CD4-positive, alpha-beta T cell (primary cell): Measurements from ENCODE around the gene GALNT14. TPM values are rescaled to one million over a fixed set of nuclear protein-coding genes. Genes with fewer than 3 reads are reported as not detected.

ENCODE experiments used
- ATAC-seq: fragments of 200-7000 bp; cut with Tn5 transposase; one replicate; pipeline ENCODE4 v1.10.0; 2022; ENCODE audit warnings: mild to moderate bottlenecking; ENCODE audit not compliant: poor library complexity
- CTCF ChIA-PET: fragments of 350-600 bp; sonication (Branson Sonifier 250); formaldehyde crosslinking; loops from one replicate; lab custom pipeline; 2021; ENCODE audit warnings: antibody characterized with exemption, inconsistent platforms; lab: Charles Lee
- POLR2A ChIA-PET: fragments of 350-600 bp; sonication (Branson Sonifier 250); formaldehyde crosslinking; loops from one replicate; lab custom pipeline; 2021; ENCODE audit warnings: antibody characterized with exemption, inconsistent platforms; lab: Charles Lee
- DNase-seq, 14 experiments: peaks; one replicate each; pipeline ENCODE4 v3.0.0-alpha.2; 2013 to 2020; ENCODE audit warnings: mixed read lengths in 2 of 14
- H3K27ac ChIP-seq, 2 donors: one replicate each; pipeline versions ENCODE4 v1.5.1 to v1.7.0; 2013; ENCODE audit warnings: low read length in 2 of 2, low read depth in 1 of 2, mild to moderate bottlenecking in 1 of 2
- H3K27me3 ChIP-seq, 2 experiments: 1 replicate in 1 of 2; 2 replicates in 1 of 2; pipeline versions ENCODE4 v1.6.1 to v1.7.0; 2013; ENCODE audit warnings: low read length in 2 of 2, control low read depth in 1 of 2, mild to moderate bottlenecking in 1 of 2, moderate library complexity in 1 of 2; ENCODE audit not compliant: insufficient read depth in 2 of 2, control insufficient read depth in 1 of 2
- H3K36me3 ChIP-seq: one replicate; pipeline ENCODE4 v1.6.1; 2013; ENCODE audit warnings: low read length, control low read depth; ENCODE audit not compliant: insufficient read depth
- H3K4me1 ChIP-seq: one replicate; pipeline ENCODE4 v1.6.1; 2013; ENCODE audit warnings: low read length, control low read depth; ENCODE audit not compliant: insufficient read depth
- H3K4me3 ChIP-seq: one replicate; pipeline ENCODE4 v1.5.1; 2013; ENCODE audit warnings: mild to moderate bottlenecking, low read length, moderate library complexity
- H3K9me3 ChIP-seq, 2 experiments: 1 replicate in 1 of 2; 2 replicates in 1 of 2; pipeline versions ENCODE4 v1.6.1 to v1.7.0; 2013; ENCODE audit warnings: low read length in 2 of 2, mild to moderate bottlenecking in 2 of 2, control low read depth in 1 of 2, moderate library complexity in 1 of 2; ENCODE audit not compliant: control insufficient read depth in 1 of 2, insufficient read depth in 1 of 2
- H3K27ac Mint-ChIP-seq: one replicate; pipeline ENCODE4 v1.8.0; 2020; ENCODE audit warnings: mixed read lengths
- H3K27me3 Mint-ChIP-seq: one replicate; pipeline ENCODE4 v1.8.0; 2021; ENCODE audit warnings: mixed read lengths
- H3K36me3 Mint-ChIP-seq: one replicate; pipeline ENCODE4 v1.8.0; 2021; ENCODE audit warnings: low read depth, mixed read lengths
- H3K4me1 Mint-ChIP-seq: one replicate; pipeline ENCODE4 v1.8.0; 2021; ENCODE audit warnings: low read depth, mixed read lengths
- H3K4me3 Mint-ChIP-seq: one replicate; pipeline ENCODE4 v1.8.0; 2020; ENCODE audit warnings: mild to moderate bottlenecking, mixed read lengths
- H3K9me3 Mint-ChIP-seq: one replicate; pipeline ENCODE4 v1.8.0; 2020; ENCODE audit warnings: mixed read lengths
- intact Hi-C, 2 experiments: fragments of 100-400 bp; cut with DNase I in 1 of 2; cut with micrococcal nuclease in 1 of 2; formaldehyde crosslinking; loops; one replicate each; pipeline versions ENCODE4 v1.15.1 to v1.9.0; 2023 to 2025; cut with DNase I, micrococcal nuclease
- total RNA-seq, 174 experiments: library from RNA in 2 of 174; stranded (reverse) in 2 of 174; gene quantifications; one replicate each; pipeline ENCODE4 v1.2.3 and lab custom pipeline; 2021 to 2026
- TF ChIP-seq, protein P1 (sequence below): fragments of 200-600 bp; IDR thresholded peaks from one replicate; pipeline ENCODE4 v1.8.0; 2022; ENCODE audit warnings: antibody characterized with exemption, mild to moderate bottlenecking

GALNT14 gene
- total RNA-seq, 2 experiments from 2014 or later, result not detected

DNA sequence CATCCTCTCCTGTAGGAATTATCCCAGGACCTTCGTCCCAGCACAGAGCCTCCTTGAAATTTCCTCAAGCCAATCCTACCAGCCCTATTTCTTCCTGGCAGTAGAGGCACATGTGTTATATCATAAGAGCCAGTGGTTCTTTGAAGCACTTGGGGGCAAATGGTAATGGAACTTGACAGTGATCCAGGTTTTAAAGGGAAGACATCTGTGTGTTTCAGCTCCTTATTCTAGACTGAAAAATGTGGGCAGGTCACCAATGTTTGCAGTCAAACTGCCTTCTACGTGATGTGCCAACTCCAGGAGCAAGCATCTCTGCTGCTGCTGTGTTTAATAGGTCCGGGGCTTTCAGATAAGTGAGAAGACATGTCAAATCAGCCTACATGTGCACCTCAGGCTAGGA is 157.1 kb downstream of the GALNT14 start:
- Histone ChIP-seq H3K4me3 (no peak overlapping the region), H3K9me3 (no peaks in the 10 kb centered on the region), H3K36me3 (no peaks in the 10 kb centered on the region), H3K27ac (no peak overlapping the region), H3K27me3 (no peaks in the 10 kb centered on the region), H3K4me1 (no peaks in the 10 kb centered on the region)
- Mint-ChIP-seq H3K4me3 (no peak overlapping the region), H3K27me3 (peaks cover 10% of the 10 kb centered on the region), H3K36me3 (no peaks in the 10 kb centered on the region), H3K27ac (no peak overlapping the region), H3K4me1 (no peaks in the 10 kb centered on the region), H3K9me3 (no peaks in the 10 kb centered on the region)
- ChIA-PET POLR2A (no interaction called here), CTCF (no interaction called here)
- intact Hi-C loops, result no loop called here
- TF ChIP-seq, protein P1, sequence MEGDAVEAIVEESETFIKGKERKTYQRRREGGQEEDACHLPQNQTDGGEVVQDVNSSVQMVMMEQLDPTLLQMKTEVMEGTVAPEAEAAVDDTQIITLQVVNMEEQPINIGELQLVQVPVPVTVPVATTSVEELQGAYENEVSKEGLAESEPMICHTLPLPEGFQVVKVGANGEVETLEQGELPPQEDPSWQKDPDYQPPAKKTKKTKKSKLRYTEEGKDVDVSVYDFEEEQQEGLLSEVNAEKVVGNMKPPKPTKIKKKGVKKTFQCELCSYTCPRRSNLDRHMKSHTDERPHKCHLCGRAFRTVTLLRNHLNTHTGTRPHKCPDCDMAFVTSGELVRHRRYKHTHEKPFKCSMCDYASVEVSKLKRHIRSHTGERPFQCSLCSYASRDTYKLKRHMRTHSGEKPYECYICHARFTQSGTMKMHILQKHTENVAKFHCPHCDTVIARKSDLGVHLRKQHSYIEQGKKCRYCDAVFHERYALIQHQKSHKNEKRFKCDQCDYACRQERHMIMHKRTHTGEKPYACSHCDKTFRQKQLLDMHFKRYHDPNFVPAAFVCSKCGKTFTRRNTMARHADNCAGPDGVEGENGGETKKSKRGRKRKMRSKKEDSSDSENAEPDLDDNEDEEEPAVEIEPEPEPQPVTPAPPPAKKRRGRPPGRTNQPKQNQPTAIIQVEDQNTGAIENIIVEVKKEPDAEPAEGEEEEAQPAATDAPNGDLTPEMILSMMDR, result no peak
- DNase-seq (no peak), ATAC-seq (no peak)

DNA sequence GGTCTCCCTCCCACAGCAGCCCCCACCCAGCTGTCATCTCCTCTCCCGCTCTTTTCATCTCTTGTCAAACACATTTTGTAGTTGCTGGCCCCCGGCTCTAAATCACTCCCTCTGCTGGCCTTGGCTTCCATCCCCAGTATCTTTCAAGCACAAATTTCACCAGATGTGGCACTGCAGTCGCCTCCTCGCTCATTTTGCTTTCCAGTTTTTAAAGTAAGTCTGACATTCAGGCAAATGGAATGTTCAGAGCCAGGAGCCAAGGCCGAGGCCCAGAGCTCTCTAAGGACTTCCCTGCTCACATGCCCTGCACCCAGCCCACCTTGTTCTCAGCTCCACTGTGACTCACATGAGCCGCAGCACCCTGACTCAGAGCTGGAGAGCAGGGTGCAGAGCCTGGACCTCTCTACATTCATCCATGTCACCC is 158.4 kb downstream of the GALNT14 start:
- H3K27me3 ChIP-seq, result no peaks in the 10 kb centered on the region
- H3K36me3 Mint-ChIP-seq, result no peaks in the 10 kb centered on the region
- no peak for DNase-seq
- H3K4me3 ChIP-seq, result no peak overlapping the region
- H3K27me3 Mint-ChIP-seq, result peaks cover 10% of the 10 kb centered on the region
- ChIA-PET CTCF (no interaction called here), POLR2A (no interaction called here)
- ATAC-seq, result no peak
- H3K9me3 Mint-ChIP-seq, result no peaks in the 10 kb centered on the region
- no peaks in the 10 kb centered on the region for H3K9me3 ChIP-seq
- H3K36me3 ChIP-seq, result no peaks in the 10 kb centered on the region
- TF ChIP-seq, protein P1, result no peak
- H3K4me1 Mint-ChIP-seq, result no peaks in the 10 kb centered on the region
- H3K27ac Mint-ChIP-seq, result no peak overlapping the region
- no peak overlapping the region for H3K27ac ChIP-seq
- intact Hi-C loops, result no loop called here
- no peaks in the 10 kb centered on the region for H3K4me1 ChIP-seq
- no peak overlapping the region for H3K4me3 Mint-ChIP-seq

DNA sequence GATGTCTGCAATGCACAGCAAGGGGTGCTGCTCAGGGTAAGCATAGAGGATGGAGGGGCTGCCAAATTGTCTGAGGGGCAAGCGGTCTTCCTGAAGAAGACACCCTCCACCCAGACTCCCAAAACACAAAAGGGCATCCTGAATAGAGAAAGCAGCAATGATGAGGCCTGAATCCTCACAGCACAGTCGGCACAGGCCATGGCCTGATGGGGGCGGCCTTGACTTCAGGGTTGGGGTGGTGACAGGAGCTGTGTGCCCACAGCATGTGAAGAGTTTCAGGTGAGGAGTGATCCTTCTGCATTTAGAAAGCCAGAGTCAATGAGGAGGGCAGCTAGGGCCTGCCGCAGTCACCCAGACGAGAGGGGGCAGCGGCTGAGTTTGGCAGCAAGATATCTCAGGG is 159.4 kb downstream of the GALNT14 start:
- ATAC-seq (no peak), DNase-seq (no peak)
- Mint-ChIP-seq H3K4me3 (no peak overlapping the region), H3K4me1 (no peaks in the 10 kb centered on the region), H3K27me3 (peaks cover 10% of the 10 kb centered on the region), H3K27ac (no peak overlapping the region), H3K9me3 (no peaks in the 10 kb centered on the region), H3K36me3 (no peaks in the 10 kb centered on the region)
- Histone ChIP-seq H3K36me3 (no peaks in the 10 kb centered on the region), H3K27ac (no peak overlapping the region), H3K4me1 (no peaks in the 10 kb centered on the region), H3K9me3 (no peaks in the 10 kb centered on the region), H3K27me3 (no peaks in the 10 kb centered on the region), H3K4me3 (no peak overlapping the region)
- ChIA-PET CTCF (no interaction called here), POLR2A (no interaction called here)
- intact Hi-C loops, result no loop called here
- TF ChIP-seq, protein P1, result no peak
